HG02840 (cell line): ENCODE data around the gene DOK6.

ENCODE experiments used
- ATAC-seq: cut with Tn5 transposase; IDR thresholded peaks from one replicate; pipeline ENCODE4 v1.9.1; 2021; ENCODE audit warnings: mild to moderate bottlenecking, moderate library complexity, moderate number of reproducible peaks; ENCODE audit not compliant: unreplicated experiment, low FRiP score

The DOK6 gene

GRCh38 chr18:69414184-69414583, 13.5 kb downstream of the DOK6 start:
- ATAC-seq: no peak

- ATAC-seq: no peak
Measured at GRCh38 chr18:69432847-69433246, 32.2 kb downstream of the DOK6 start.

GRCh38 chr18:69435000-69435399, 34.3 kb downstream of the DOK6 start:
- no peak for ATAC-seq

GRCh38 chr18:69444221-69444620, 43.5 kb downstream of the DOK6 start:
- no peak for ATAC-seq

GRCh38 chr18:69447886-69448285, 47.2 kb downstream of the DOK6 start:
- ATAC-seq: no peak

- ATAC-seq: no peak
Measured at GRCh38 chr18:69455125-69455524, 54.4 kb downstream of the DOK6 start.

- ATAC-seq: no peak
Measured at GRCh38 chr18:69469444-69469919, 68.8 kb downstream of the DOK6 start.

GRCh38 chr18:69480460-69480859, 79.8 kb downstream of the DOK6 start:
- no peak for ATAC-seq

- no peak for ATAC-seq
Measured at GRCh38 chr18:69483574-69483973, 82.9 kb downstream of the DOK6 start.

GRCh38 chr18:69484699-69485396, 84.2 kb downstream of the DOK6 start:
- ATAC-seq: no peak

- ATAC-seq: no peak
Measured at GRCh38 chr18:69487488-69488394, 87.1 kb downstream of the DOK6 start.

GRCh38 chr18:69490072-69490471, 89.4 kb downstream of the DOK6 start:
- no peak for ATAC-seq

GRCh38 chr18:69490813-69491212, 90.1 kb downstream of the DOK6 start:
- no peak for ATAC-seq

- no peak for ATAC-seq
Measured at GRCh38 chr18:69491576-69491975, 90.9 kb downstream of the DOK6 start.

GRCh38 chr18:69492861-69493260, 92.2 kb downstream of the DOK6 start:
- ATAC-seq: no peak

- no peak for ATAC-seq
Measured at GRCh38 chr18:69494841-69495240, 94.2 kb downstream of the DOK6 start.

- ATAC-seq: no peak
Measured at GRCh38 chr18:69495338-69495737, 94.7 kb downstream of the DOK6 start.

GRCh38 chr18:69495841-69496533, 95.3 kb downstream of the DOK6 start:
- ATAC-seq: no peak

- no peak for ATAC-seq
Measured at GRCh38 chr18:69518989-69519388, 118.3 kb downstream of the DOK6 start.

GRCh38 chr18:69523582-69523981, 122.9 kb downstream of the DOK6 start:
- ATAC-seq: no peak

- ATAC-seq: no peak
Measured at GRCh38 chr18:69528435-69528834, 127.7 kb downstream of the DOK6 start.
